ENCODE results near the gene BLOC1S6.

Gene BLOC1S6

GRCh38 chr15:45588219-45588875 is 1.2 kb downstream of the BLOC1S6 start:
- no peak for DNase-seq

DNA sequence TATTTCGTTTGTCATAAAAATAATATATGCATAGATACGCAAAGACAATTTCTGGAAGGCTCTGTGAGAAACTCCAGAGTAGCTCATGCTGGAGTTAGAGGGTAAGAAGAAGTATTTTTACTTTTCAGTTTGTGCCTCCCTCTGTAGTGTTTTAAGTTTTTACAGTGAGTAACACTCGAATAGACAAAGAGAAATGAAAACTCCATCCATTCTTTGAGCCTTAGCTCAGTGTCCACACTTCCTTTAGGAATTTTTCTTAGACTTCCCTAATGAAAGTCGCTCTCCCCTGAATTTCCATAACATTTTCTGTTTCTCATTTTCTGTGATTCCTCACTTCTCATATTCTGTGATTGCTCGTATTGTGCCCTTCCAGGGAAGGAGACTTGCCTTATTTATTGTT is 2.1 kb downstream of the BLOC1S6 start:
- no peak for DNase-seq

DNA sequence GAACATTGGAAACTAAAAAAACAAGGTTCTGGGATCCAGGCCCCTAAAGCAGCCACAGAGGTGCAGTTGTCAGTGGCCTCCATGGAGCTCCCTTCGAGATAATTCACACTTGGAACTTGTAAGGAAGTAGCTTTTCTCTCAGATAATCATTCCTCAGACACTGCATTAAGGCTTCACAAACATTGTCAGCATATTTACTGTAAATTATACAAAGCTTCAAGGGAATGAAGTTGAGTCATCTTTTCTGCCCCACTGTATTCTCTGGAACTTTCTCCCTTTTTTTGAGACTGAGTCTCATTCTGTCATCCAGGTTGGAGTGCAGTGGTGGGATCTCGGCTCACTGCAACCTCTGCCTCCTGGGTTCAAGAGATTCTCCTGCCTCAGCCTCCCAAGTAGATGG is 7.1 kb downstream of the BLOC1S6 start:
- no peak for DNase-seq

DNA sequence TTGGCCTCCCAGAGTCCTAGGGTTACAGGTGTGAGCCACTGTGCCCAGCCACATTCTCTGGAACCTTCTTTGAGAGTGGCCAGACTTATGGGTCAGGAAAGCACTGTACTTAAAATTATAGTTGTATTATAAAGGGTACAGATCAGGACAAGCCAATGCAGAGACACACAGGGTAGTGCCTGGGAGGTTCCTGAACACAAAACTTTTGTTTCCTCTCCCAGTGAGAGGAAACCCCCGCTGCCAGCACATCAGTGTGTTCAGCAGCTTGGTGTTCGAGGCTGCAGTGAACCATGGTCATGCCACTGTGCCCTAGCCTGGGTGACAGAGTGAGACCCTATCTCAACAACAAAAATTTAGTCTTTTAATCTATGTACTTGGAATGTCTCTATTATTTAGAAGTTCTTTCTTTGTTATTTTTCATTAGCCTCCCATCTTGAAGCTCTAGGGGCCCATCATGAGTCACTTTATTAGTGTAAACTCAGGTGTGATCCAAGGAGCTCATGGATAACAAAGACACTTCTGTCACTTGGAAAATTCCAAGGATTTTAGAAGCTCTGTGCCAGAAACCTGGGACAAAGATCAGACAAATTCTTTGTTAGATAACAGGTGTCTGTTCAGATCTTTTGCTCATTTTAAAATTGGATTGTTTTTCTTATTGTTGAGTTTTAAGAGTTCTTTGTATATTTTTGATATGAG is 7.8 kb downstream of the BLOC1S6 start:
- no peak for DNase-seq

DNA sequence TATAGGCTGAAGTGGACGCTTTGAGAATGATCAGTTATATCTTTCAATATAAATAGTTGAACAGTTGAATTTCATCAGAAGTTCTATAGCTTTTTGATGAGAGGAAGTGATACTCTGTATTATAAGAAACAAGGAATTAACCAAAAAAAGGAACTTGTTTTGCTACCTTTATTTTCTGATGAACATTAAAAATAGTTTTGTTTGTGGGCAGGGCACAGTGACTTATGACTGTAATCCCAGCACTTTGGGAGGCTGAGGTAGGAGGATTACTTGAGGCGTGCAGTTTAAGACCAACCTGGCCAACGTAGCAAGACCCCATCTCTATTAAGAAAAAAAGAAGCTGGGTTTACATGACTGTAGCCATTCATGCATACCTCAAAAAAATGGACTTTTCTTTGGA is 16.7 kb downstream of the BLOC1S6 start:
- DNase-seq: no peak

DNA sequence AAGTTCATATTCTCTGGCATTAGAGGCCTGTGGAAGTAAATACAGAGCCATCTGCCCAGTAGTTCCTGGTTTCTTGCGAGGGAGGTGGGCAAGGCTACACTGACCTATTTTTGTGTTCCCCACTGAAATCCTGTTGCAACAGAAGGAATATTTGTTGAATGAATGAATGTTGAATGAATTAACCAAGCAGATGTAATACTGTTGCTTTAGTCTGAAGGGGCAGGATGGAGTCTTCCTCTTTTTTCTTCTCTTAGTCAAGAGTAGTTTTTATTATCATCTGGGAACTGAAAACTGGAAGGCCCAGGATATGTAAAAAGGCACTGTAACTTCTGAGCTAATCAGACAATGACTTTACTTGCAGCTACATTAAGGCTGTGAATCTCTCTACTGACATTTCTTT is 17.1 kb downstream of the BLOC1S6 start:
- DNase-seq: no peak

DNA sequence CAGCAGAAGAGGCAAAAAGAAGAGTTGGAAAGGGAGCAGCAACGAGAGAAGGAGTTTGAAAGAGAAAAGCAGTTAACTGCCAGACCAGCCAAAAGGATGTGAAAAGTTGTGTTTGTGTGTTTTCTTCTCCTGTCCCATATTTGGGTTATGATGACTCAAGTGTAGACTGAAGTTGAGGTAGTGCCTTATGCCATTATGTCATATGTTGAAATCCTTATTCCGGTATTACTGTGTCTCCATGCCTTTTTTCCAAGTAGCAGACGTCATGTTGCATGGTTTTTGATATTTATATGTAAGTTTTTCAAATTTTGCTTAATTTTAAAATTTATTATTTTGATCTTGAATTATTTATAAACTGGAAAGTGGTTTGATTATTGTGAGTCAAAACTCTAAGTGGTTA is 19.2 kb downstream of the BLOC1S6 start:
- DNase-seq: no peak

GRCh38 chr15:45606841-45607240 is 19.7 kb downstream of the BLOC1S6 start:
- no peak for DNase-seq

- no peak for DNase-seq
Measured at GRCh38 chr15:45611305-45611704, 24.1 kb downstream of the BLOC1S6 start.

GRCh38 chr15:45612790-45613415 is 25.7 kb downstream of the BLOC1S6 start:
- no peak for DNase-seq

DNA sequence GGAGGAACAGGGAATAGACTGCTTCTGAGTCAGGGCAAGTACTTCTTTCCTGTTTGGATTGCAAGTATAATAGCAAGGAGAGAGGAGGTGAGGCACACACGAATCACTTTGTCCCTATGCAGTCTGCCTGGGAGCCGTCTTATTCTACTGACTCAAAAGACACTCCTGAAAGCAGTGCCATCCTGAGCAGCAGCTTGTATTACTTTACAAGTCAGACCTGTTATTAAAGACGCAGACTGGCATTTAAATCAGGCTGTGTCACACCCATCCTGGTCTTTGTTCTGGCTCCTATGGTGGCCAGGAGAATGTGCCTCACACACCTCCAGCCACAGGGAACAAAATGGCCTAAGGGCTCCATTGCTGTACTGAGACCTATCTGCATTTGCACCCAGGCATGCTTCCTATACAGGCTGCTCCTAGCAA is 29.7 kb downstream of the BLOC1S6 start:
- no peak for DNase-seq

DNA sequence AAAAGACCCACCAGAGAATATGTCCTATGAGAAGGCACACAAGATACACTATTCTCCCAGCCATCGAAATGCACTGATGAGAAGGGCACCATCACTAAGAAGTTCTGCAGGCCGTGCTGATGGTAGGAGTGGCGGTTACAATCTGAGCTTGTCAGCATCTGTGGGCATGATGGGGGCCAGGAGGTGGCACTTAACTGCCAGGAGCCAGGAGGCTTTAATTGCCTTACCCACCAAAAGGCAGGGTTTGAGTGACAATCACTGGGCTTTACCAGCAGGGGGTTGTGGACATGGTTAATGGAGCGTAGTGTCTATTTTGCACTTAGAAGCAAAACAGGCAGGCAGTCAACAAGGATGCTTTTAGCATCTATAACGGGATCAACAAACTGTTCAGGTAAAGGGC is 31.6 kb downstream of the BLOC1S6 start:
- DNase-seq: peak; percentile 62

GRCh38 chr15:45628136-45628535 is 41.0 kb downstream of the BLOC1S6 start:
- no peak for DNase-seq

GRCh38 chr15:45630917-45631691 is 43.9 kb downstream of the BLOC1S6 start:
- no peak for DNase-seq

DNA sequence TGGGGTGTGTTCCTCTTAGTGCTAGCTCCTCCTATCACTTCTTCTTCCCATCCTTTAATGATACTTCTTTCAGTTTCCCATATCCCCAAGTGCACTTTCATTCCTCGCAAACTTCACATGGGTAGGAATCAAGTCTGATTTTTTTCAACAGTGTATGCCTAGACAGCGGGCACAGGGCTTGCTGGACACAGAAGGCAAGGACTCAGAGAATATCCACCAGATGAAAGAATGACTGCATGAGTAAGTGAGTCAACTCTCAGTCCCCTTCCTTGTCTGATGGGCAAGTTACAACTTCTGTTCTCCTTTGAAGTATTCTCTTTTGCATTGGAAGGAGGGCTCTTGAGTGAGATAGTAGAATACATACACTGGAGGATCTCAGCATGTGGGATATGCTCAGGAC is 44.6 kb downstream of the BLOC1S6 start:
- DNase-seq: no peak

GRCh38 chr15:45634432-45635190 is 47.4 kb downstream of the BLOC1S6 start, which contains the start of gene SQOR:
Gene SQOR (plus strand): TSS chr15:45635029. CDS start chr15:45658924, 23,895 bp downstream.
- no peak for DNase-seq

- peak; percentile 82 for DNase-seq
Measured at GRCh38 chr15:45635191-45635638, 48.0 kb downstream of the BLOC1S6 start.

DNA sequence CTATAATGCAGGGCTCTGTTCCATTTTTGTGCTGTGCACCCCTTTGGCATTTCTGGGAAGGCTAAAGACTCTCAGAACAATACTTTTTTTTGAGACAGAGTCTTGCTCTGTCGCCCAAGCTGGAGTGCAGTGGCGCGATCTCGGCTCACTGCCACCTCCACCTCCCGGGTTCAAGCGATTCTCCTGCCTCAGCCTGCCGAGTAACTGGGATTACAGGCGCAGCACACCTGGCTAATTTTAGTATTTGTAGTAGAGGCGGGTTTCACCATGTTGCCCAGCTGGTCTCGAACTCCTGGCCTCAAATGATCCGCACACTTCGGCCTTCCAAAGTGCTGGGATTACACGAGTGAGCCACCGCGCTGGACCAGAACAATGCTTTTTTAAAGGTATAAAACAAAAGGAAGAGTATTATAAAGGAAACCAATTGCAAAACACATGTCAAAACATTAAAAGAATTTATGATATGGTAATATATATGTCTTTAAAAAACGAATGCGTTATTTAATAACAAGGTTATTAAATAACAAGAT is 48.6 kb downstream of the BLOC1S6 start:
- DNase-seq: no peak

GRCh38 chr15:45637141-45637540 is 50.0 kb downstream of the BLOC1S6 start:
- no peak for DNase-seq

DNA sequence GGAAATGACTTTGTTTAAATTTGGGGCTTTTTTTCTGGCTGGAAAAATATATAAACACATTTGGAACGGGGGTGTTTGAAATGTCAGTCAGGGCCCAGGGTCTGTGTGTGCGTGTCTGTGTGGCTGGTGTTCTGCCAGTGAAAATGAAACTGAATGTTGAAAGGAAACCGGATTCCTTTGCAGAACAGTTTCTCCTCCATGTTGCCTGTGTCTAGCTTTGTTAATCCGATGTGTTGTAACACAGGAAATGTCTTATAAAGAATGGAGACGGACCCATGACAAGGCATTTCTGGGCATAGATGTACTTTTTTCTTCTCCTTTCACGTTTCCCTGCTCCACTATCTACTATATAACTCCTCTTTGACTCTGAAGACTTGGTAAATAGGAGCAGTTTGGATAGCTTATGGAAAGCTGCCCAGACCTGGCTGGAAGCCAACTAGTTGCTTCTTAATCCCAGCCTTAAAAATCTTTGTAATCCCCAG is 50.4 kb downstream of the BLOC1S6 start:
- no peak for DNase-seq

DNA sequence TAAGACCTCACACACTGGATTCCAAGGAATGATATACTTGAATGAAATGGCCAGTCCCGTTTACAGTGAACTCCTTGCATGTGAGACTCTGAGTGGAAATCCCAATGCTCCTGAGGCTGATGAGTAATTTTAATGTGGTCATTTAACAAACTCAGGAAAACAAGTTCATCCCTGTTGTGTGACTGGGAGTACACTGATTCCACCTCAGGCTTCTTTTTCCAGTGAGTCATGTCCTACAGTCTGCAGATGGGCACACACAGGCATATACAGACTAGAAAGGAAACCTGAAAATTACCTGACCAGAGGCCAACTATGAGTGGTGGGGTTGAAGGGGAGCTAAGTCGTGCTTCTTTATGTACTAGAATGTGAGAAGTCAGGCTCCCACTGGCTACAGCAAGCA is 53.4 kb downstream of the BLOC1S6 start:
- no peak for DNase-seq

GRCh38 chr15:45641374-45641781 is 54.2 kb downstream of the BLOC1S6 start:
- DNase-seq: no peak

Measured in retina (tissue), 1 donor.